Activated T-cell treated with anti-CD3 and anti-CD28 coated beads, Interleukin-2, amount 50 U/mL, for 24 hours (primary cell): ENCODE measurements around the gene SLIT1.
A peak's percentile ranks its signal among the peaks of the same experiment; 100 is the strongest.

Experiments
- DNase-seq: peaks from one replicate; pipeline ENCODE4 v3.0.0-alpha.2; 2020
- H3K27ac Mint-ChIP-seq: 2 replicates; pipeline ENCODE4 v1.8.0; 2020; ENCODE audit warnings: mild to moderate bottlenecking, mixed read lengths
- H3K27me3 Mint-ChIP-seq: 2 replicates; pipeline ENCODE4 v1.8.0; 2020; ENCODE audit warnings: mixed read lengths
- H3K36me3 Mint-ChIP-seq: 2 replicates; pipeline ENCODE4 v1.8.0; 2020; ENCODE audit warnings: low read depth, mixed read lengths
- H3K4me1 Mint-ChIP-seq: 2 replicates; pipeline ENCODE4 v1.8.0; 2020; ENCODE audit warnings: low read depth, mixed read lengths
- H3K4me3 Mint-ChIP-seq: 2 replicates; pipeline ENCODE4 v1.8.0; 2020; ENCODE audit warnings: mild to moderate bottlenecking, moderate library complexity, mixed read lengths
- H3K9me3 Mint-ChIP-seq: 2 replicates; pipeline ENCODE4 v1.8.0; 2020; ENCODE audit warnings: mixed read lengths

Gene SLIT1

GRCh38 chr10:96988426-96988825 is 197.3 kb downstream of the SLIT1 start:
- Mint-ChIP-seq H3K27me3 (no peaks in the 10 kb centered on the region), H3K27ac (no peak overlapping the region), H3K4me3 (no peak overlapping the region), H3K36me3 (no peaks in the 10 kb centered on the region), H3K4me1 (peaks cover 12% of the 10 kb centered on the region), H3K9me3 (no peaks in the 10 kb centered on the region)
- no peak for DNase-seq

- Mint-ChIP-seq H3K27me3 (no peaks in the 10 kb centered on the region), H3K4me1 (peaks cover 12% of the 10 kb centered on the region), H3K4me3 (no peak overlapping the region), H3K9me3 (no peaks in the 10 kb centered on the region), H3K36me3 (peaks cover 4% of the 10 kb centered on the region), H3K27ac (no peak overlapping the region)
- DNase-seq = no peak
These were observed 197.9 kb downstream of the SLIT1 start for GRCh38 chr10:96987842-96988175.

- Mint-ChIP-seq H3K27ac (no peak overlapping the region), H3K4me1 (peaks cover 10% of the 10 kb centered on the region), H3K36me3 (peaks cover 9% of the 10 kb centered on the region), H3K9me3 (no peaks in the 10 kb centered on the region), H3K4me3 (no peak overlapping the region), H3K27me3 (no peaks in the 10 kb centered on the region)
- no peak for DNase-seq
These were observed 198.5 kb downstream of the SLIT1 start for GRCh38 chr10:96987141-96987841.

GRCh38 chr10:96986200-96986856 is 199.4 kb downstream of the SLIT1 start:
- Mint-ChIP-seq H3K4me1 (peaks cover 7% of the 10 kb centered on the region), H3K27me3 (no peaks in the 10 kb centered on the region), H3K4me3 (no peak overlapping the region), H3K9me3 (no peaks in the 10 kb centered on the region), H3K36me3 (peaks cover 17% of the 10 kb centered on the region), H3K27ac (no peak overlapping the region)
- no peak for DNase-seq

GRCh38 chr10:96984541-96985131 is 201.1 kb downstream of the SLIT1 start:
- Mint-ChIP-seq H3K9me3 (no peaks in the 10 kb centered on the region), H3K27me3 (no peaks in the 10 kb centered on the region)
- no peak for DNase-seq

GRCh38 chr10:96982149-96982930 is 203.4 kb downstream of the SLIT1 start:
- Mint-ChIP-seq H3K27me3 (no peaks in the 10 kb centered on the region), H3K4me3 (no peak overlapping the region), H3K27ac (no peak overlapping the region), H3K4me1 (peaks cover 25% of the 10 kb centered on the region), H3K36me3 (peaks cover 28% of the 10 kb centered on the region), H3K9me3 (no peaks in the 10 kb centered on the region)
- DNase-seq = no peak

More at GRCh38 chr10:96984541-96985131, 201.1 kb downstream of the SLIT1 start:
- Mint-ChIP-seq H3K36me3 (peaks cover 25% of the 10 kb centered on the region), H3K4me3 (no peak overlapping the region), H3K4me1 (peaks cover 3% of the 10 kb centered on the region), H3K27ac (no peak overlapping the region)

- no peak for DNase-seq
- H3K4me3 Mint-ChIP-seq = peak overlapping the region; percentile 36
- no peaks in the 10 kb centered on the region for H3K27me3 Mint-ChIP-seq
- H3K4me1 Mint-ChIP-seq = peaks cover 25% of the 10 kb centered on the region
- no peaks in the 10 kb centered on the region for H3K9me3 Mint-ChIP-seq
- peaks cover 28% of the 10 kb centered on the region for H3K36me3 Mint-ChIP-seq
- H3K27ac Mint-ChIP-seq = peak overlapping the region; percentile 89
These were observed 207.1 kb downstream of the SLIT1 start for GRCh38 chr10:96978621-96979154.

- DNase-seq = no peak
- Mint-ChIP-seq H3K9me3 (no peaks in the 10 kb centered on the region), H3K27ac (no peak overlapping the region), H3K4me1 (peaks cover 25% of the 10 kb centered on the region), H3K27me3 (no peaks in the 10 kb centered on the region), H3K4me3 (no peak overlapping the region), H3K36me3 (peaks cover 2% of the 10 kb centered on the region)
These were observed 210.6 kb downstream of the SLIT1 start for GRCh38 chr10:96975136-96975535.

- Mint-ChIP-seq H3K4me3 (no peak overlapping the region), H3K27ac (no peak overlapping the region), H3K9me3 (no peaks in the 10 kb centered on the region), H3K36me3 (no peaks in the 10 kb centered on the region), H3K4me1 (peaks cover 20% of the 10 kb centered on the region), H3K27me3 (no peaks in the 10 kb centered on the region)
- no peak for DNase-seq
These were observed 211.7 kb downstream of the SLIT1 start for GRCh38 chr10:96973809-96974747.

- no peaks in the 10 kb centered on the region for H3K9me3 Mint-ChIP-seq
- no peaks in the 10 kb centered on the region for H3K27me3 Mint-ChIP-seq
- H3K4me1 Mint-ChIP-seq = peaks cover 4% of the 10 kb centered on the region
- no peaks in the 10 kb centered on the region for H3K36me3 Mint-ChIP-seq
- DNase-seq = no peak
- H3K4me3 Mint-ChIP-seq = no peak overlapping the region
- H3K27ac Mint-ChIP-seq = no peak overlapping the region
These were observed 213.5 kb downstream of the SLIT1 start for GRCh38 chr10:96972264-96972663.

GRCh38 chr10:96971324-96971723 is 214.4 kb downstream of the SLIT1 start:
- no peak overlapping the region for H3K27ac Mint-ChIP-seq
- H3K4me3 Mint-ChIP-seq = no peak overlapping the region
- no peaks in the 10 kb centered on the region for H3K27me3 Mint-ChIP-seq
- DNase-seq = no peak
- H3K4me1 Mint-ChIP-seq = peaks cover 4% of the 10 kb centered on the region
- H3K36me3 Mint-ChIP-seq = peaks cover 3% of the 10 kb centered on the region
- H3K9me3 Mint-ChIP-seq = no peaks in the 10 kb centered on the region

- Mint-ChIP-seq H3K9me3 (no peaks in the 10 kb centered on the region), H3K27me3 (no peaks in the 10 kb centered on the region), H3K4me3 (no peak overlapping the region), H3K27ac (no peak overlapping the region), H3K36me3 (peaks cover 9% of the 10 kb centered on the region), H3K4me1 (no peaks in the 10 kb centered on the region)
- no peak for DNase-seq
These were observed 216.9 kb downstream of the SLIT1 start for GRCh38 chr10:96968682-96969423.

GRCh38 chr10:96967847-96968246 is 217.9 kb downstream of the SLIT1 start:
- no peak for DNase-seq
- Mint-ChIP-seq H3K4me1 (peaks cover under 1% of the 10 kb centered on the region), H3K27ac (no peak overlapping the region), H3K36me3 (peaks cover 11% of the 10 kb centered on the region), H3K9me3 (no peaks in the 10 kb centered on the region), H3K27me3 (no peaks in the 10 kb centered on the region), H3K4me3 (no peak overlapping the region)
